ENCODE measurements around the gene OR1N1.
A peak's percentile ranks its signal among the peaks of the same experiment; 100 is the strongest.
"Not testable (repeated sequence)": the region's sequence is repeated elsewhere in the genome, so short reads cannot be mapped to it uniquely, and the experiment has no call there.

OR1N1 gene

GRCh38 chr9:122527193-122527592 is at the start of gene OR1N1:
Gene OR1N1, minus strand, starts transcription at chr9:122527293. Its CDS starts 0 bp downstream, at chr9:122527293.
- DNase-seq: no peak

GRCh38 chr9:122572456-122572855 is 45.4 kb upstream of the OR1N1 start:
- no peak for DNase-seq

- DNase-seq: no peak
Observed at GRCh38 chr9:122567901-122568300, 40.8 kb upstream of the OR1N1 start.

- peak; percentile 7 for DNase-seq
Observed at GRCh38 chr9:122562134-122562760, 35.2 kb upstream of the OR1N1 start.

GRCh38 chr9:122561446-122561845 is 34.4 kb upstream of the OR1N1 start:
- DNase-seq: no peak

- DNase-seq: no peak
Observed at GRCh38 chr9:122552812-122553211, 25.7 kb upstream of the OR1N1 start, which contains the start of gene OR1N2. Gene OR1N2, plus strand, starts transcription at chr9:122553112. Its CDS starts 100 bp downstream, at chr9:122553212.

- DNase-seq: no peak
Observed at GRCh38 chr9:122551371-122551770, 24.3 kb upstream of the OR1N1 start.

GRCh38 chr9:122546196-122546595 is 19.1 kb upstream of the OR1N1 start:
- no peak for DNase-seq

GRCh38 chr9:122538757-122539156 is 11.7 kb upstream of the OR1N1 start:
- DNase-seq: no peak

- not testable (repeated sequence) for DNase-seq
Observed at GRCh38 chr9:122537066-122537465, 10.0 kb upstream of the OR1N1 start.

- no peak for DNase-seq
Observed at GRCh38 chr9:122536134-122536533, 9.0 kb upstream of the OR1N1 start.

GRCh38 chr9:122531157-122531556 is 4.1 kb upstream of the OR1N1 start:
- DNase-seq: not testable (repeated sequence)

GRCh38 chr9:122526602-122527001 is 491 bp downstream of the OR1N1 start:
- no peak for DNase-seq

- DNase-seq: no peak
Observed at GRCh38 chr9:122519376-122519775, 7.7 kb downstream of the OR1N1 start.

- DNase-seq: no peak
Observed at GRCh38 chr9:122518841-122519240, 8.3 kb downstream of the OR1N1 start, which contains the start of gene OR1J4. Gene OR1J4, plus strand, starts transcription at chr9:122519141. Its CDS starts 0 bp downstream, at chr9:122519141.

GRCh38 chr9:122518226-122518625 is 8.9 kb downstream of the OR1N1 start:
- no peak for DNase-seq

GRCh38 chr9:122510502-122510901 is 16.6 kb downstream of the OR1N1 start, which contains the start of gene OR1J2:
Gene OR1J2, plus strand, starts transcription at chr9:122510802. Its CDS starts 0 bp downstream, at chr9:122510802.
- no peak for DNase-seq

GRCh38 chr9:122506964-122507363 is 20.1 kb downstream of the OR1N1 start:
- DNase-seq: no peak

GRCh38 chr9:122498883-122499288 is 28.2 kb downstream of the OR1N1 start:
- DNase-seq: no peak

- no peak for DNase-seq
Observed at GRCh38 chr9:122479062-122479461, 48.0 kb downstream of the OR1N1 start.

- DNase-seq: no peak
Observed at GRCh38 chr9:122477826-122478225, 49.3 kb downstream of the OR1N1 start, which contains the start of gene OR1J1. Gene OR1J1, minus strand, starts transcription at chr9:122477926. Its CDS starts 0 bp downstream, at chr9:122477926.

- no peak for DNase-seq
Observed at GRCh38 chr9:122477346-122477745, 49.7 kb downstream of the OR1N1 start.
